Liver (tissue), 3 donors: ENCODE results near the gene RAX.

Source experiments
- EGR1 ChIP-seq, 2 donors: IDR thresholded peaks; 2 replicates each; pipeline ENCODE4 v1.6.1; 2016 to 2018; ENCODE audit warnings: antibody characterized with exemption in 2 of 2, low read depth in 2 of 2
- FOXA1 ChIP-seq: IDR thresholded peaks from 2 replicates; pipeline ENCODE4 v1.6.1; 2016; ENCODE audit warnings: antibody characterized with exemption
- GABPA ChIP-seq, 2 donors: IDR thresholded peaks in 1 of 2; conservative IDR thresholded peaks in 1 of 2; 2 replicates each; pipeline ENCODE4 v1.6.1; 2016; ENCODE audit warnings: antibody characterized with exemption in 2 of 2, mild to moderate bottlenecking in 1 of 2, moderate library complexity in 1 of 2
- RAD21 ChIP-seq, 2 donors: IDR thresholded peaks; 2 replicates each; pipeline ENCODE4 v1.6.1; 2016; ENCODE audit warnings: antibody characterized with exemption in 2 of 2, mild to moderate bottlenecking in 2 of 2
- RXRA ChIP-seq, 2 donors: IDR thresholded peaks; 2 replicates each; pipeline ENCODE4 v1.6.1; 2017 to 2018; ENCODE audit warnings: antibody characterized with exemption in 2 of 2, mild to moderate bottlenecking in 1 of 2
- SP1 ChIP-seq: IDR thresholded peaks from 2 replicates; pipeline ENCODE4 v1.6.1; 2018; ENCODE audit warnings: antibody characterized with exemption, mild to moderate bottlenecking
- TAF1 ChIP-seq: conservative IDR thresholded peaks from 2 replicates; pipeline ENCODE4 v1.6.1; 2016; ENCODE audit warnings: antibody characterized with exemption, mild to moderate bottlenecking
- YY1 ChIP-seq: IDR thresholded peaks from 2 replicates; pipeline ENCODE4 v1.6.1; 2016; ENCODE audit warnings: antibody characterized with exemption, mild to moderate bottlenecking
- TF ChIP-seq, protein P1 (sequence below): IDR thresholded peaks from 2 replicates; pipeline ENCODE4 v1.6.1; 2016; ENCODE audit warnings: antibody characterized with exemption, mild to moderate bottlenecking
- TF ChIP-seq, protein P2 (sequence below): fragments of 150-350 bp; IDR thresholded peaks from 2 replicates; pipeline ENCODE4 v1.5.1; 2017; ENCODE audit warnings: improper control_type of control experiment, low read depth, low read length; ENCODE audit not compliant: missing input control
- TF ChIP-seq, protein P3 (sequence below): IDR thresholded peaks from 2 replicates; pipeline ENCODE4 v1.6.1; 2016; ENCODE audit warnings: antibody characterized with exemption
- donor health status: healthy.
- donor health status: healthy.

DNA sequence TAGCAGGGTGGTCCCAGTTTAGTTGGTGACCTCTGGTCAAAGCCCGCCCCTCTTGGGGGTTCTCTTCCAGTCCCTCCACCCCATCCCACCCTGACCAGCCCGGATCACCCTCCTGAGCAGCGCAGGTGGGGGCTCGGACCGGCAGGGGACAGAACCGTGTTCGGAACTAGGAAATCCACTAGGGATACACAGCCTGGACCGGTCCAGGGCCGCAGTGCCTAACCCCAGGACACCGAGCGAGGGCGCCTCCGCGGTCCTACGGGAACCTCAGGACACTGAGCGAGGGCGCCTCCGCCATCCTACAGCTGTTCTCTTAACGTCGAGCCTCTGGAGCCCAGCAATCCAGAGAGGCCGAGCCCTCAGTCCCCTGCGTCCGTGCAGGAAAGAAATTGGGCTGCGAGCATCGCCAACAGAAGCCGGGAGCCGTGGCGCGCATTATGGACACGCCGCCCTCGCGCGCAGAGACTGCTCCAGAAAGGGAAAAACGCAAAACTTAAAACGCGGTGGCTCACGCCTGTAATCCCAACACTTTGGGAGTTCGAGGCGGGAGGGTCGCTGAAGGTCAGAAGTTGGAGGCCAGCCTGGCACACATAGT is 8.5 kb downstream of the RAX start:
- TF ChIP-seq, protein P1, sequence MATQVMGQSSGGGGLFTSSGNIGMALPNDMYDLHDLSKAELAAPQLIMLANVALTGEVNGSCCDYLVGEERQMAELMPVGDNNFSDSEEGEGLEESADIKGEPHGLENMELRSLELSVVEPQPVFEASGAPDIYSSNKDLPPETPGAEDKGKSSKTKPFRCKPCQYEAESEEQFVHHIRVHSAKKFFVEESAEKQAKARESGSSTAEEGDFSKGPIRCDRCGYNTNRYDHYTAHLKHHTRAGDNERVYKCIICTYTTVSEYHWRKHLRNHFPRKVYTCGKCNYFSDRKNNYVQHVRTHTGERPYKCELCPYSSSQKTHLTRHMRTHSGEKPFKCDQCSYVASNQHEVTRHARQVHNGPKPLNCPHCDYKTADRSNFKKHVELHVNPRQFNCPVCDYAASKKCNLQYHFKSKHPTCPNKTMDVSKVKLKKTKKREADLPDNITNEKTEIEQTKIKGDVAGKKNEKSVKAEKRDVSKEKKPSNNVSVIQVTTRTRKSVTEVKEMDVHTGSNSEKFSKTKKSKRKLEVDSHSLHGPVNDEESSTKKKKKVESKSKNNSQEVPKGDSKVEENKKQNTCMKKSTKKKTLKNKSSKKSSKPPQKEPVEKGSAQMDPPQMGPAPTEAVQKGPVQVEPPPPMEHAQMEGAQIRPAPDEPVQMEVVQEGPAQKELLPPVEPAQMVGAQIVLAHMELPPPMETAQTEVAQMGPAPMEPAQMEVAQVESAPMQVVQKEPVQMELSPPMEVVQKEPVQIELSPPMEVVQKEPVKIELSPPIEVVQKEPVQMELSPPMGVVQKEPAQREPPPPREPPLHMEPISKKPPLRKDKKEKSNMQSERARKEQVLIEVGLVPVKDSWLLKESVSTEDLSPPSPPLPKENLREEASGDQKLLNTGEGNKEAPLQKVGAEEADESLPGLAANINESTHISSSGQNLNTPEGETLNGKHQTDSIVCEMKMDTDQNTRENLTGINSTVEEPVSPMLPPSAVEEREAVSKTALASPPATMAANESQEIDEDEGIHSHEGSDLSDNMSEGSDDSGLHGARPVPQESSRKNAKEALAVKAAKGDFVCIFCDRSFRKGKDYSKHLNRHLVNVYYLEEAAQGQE: no peak
- TF ChIP-seq, protein P2, sequence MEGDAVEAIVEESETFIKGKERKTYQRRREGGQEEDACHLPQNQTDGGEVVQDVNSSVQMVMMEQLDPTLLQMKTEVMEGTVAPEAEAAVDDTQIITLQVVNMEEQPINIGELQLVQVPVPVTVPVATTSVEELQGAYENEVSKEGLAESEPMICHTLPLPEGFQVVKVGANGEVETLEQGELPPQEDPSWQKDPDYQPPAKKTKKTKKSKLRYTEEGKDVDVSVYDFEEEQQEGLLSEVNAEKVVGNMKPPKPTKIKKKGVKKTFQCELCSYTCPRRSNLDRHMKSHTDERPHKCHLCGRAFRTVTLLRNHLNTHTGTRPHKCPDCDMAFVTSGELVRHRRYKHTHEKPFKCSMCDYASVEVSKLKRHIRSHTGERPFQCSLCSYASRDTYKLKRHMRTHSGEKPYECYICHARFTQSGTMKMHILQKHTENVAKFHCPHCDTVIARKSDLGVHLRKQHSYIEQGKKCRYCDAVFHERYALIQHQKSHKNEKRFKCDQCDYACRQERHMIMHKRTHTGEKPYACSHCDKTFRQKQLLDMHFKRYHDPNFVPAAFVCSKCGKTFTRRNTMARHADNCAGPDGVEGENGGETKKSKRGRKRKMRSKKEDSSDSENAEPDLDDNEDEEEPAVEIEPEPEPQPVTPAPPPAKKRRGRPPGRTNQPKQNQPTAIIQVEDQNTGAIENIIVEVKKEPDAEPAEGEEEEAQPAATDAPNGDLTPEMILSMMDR: no peak
- TF ChIP-seq EGR1 (IDR thresholded peaks at IDR 0.05; ENCODE audit: low read depth in 2 of 2): no peak
- TF ChIP-seq, protein P3, sequence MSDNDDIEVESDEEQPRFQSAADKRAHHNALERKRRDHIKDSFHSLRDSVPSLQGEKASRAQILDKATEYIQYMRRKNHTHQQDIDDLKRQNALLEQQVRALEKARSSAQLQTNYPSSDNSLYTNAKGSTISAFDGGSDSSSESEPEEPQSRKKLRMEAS: no peak
- no peak for TF ChIP-seq YY1
- TF ChIP-seq TAF1: no peak
- TF ChIP-seq GABPA (IDR thresholded peaks at IDR 0.05 in 1 of 2, conservative IDR thresholded peaks at IDR 0.05 in 1 of 2): no peak
- no peak for TF ChIP-seq SP1
- no peak for TF ChIP-seq FOXA1
- TF ChIP-seq RAD21 (IDR thresholded peaks at IDR 0.05): no peak
- TF ChIP-seq RXRA (IDR thresholded peaks at IDR 0.05): no peak
